DND-41 (cell line): ENCODE data around the gene C19orf33.

ENCODE experiments used
- CTCF ChIP-seq: IDR thresholded peaks from 2 replicates; pipeline ENCODE4 v1.5.1; 2012; ENCODE audit warnings: borderline replicate concordance, low read length, moderate library complexity, mild to moderate bottlenecking; ENCODE audit not compliant: poor library complexity, severe bottlenecking; ENCODE audit errors: extremely low read depth
- EZH2 ChIP-seq: IDR thresholded peaks from 3 replicates; pipeline ENCODE4 v1.6.1; 2012; ENCODE audit warnings: borderline replicate concordance, low read depth, mild to moderate bottlenecking, moderate library complexity, low read length, inconsistent platforms; ENCODE audit not compliant: severe bottlenecking

- no peak for TF ChIP-seq CTCF
- TF ChIP-seq EZH2: no peak
Observed at GRCh38 chr19:38340927-38341326, 36.9 kb downstream of the C19orf33 start.
